MM.1S (cell line): Measurements from ENCODE around the gene RRH.

Experiments used
- CTCF ChIP-seq: fragments of 300-600 bp; sonication (generic); IDR thresholded peaks from 2 replicates; pipeline ENCODE4 v1.5.1; 2016; ENCODE audit warnings: antibody characterized with exemption, low read length, mixed read lengths
- EZH2phosphoT487 ChIP-seq: fragments of 300-600 bp; sonication (generic); IDR thresholded peaks from 2 replicates; pipeline ENCODE4 v1.6.1; 2018; ENCODE audit warnings: antibody characterized with exemption, low read length

DNA sequence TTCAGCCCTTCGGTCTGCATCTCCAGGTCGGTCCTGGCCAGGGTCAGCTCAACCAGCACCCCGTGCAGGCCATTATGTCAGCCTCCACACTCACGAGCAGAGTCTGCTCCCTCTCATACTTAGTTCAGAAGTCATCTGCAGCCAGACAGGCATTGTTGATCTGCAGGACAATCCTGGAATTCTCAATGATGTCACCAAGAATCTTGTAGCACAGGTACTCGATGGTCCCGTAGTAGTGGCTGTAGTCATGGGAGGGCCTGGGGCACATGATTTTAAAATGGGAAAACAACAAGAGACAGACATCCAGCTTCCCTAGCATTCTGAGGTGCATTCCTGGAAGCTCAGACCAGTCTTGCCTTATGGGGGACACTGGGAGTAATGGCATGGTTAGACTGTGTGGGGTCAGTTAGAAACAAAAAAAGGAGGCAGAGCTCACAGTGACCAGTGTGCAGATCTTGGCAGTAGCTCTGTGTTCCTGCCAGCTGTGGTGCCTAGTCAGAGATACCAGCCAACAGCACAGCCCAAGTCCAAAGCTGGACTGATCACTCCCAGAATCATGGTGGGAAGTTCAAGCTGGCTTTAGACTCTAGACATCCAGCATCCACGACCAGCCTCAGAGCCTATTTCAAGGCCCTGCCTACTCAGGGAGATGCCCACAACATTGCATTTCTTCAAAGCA, 52.0 kb downstream of the RRH start:
- TF ChIP-seq CTCF = no peak
- no peak for TF ChIP-seq EZH2phosphoT487
